Skeletal muscle satellite cell (primary cell): ENCODE measurements around the gene PEAK1.
"Not testable (repeated sequence)": the region's sequence is repeated elsewhere in the genome, so short reads cannot be mapped to it uniquely, and the experiment has no call there.

Experiments
- H3K27me3 ChIP-seq: 2 replicates; pipeline ENCODE4 v1.7.0; 2013; ENCODE audit warnings: low read length; ENCODE audit not compliant: control insufficient read depth, insufficient read depth
- H3K36me3 ChIP-seq: 2 replicates; pipeline ENCODE4 v1.7.0; 2013; ENCODE audit warnings: mild to moderate bottlenecking, control low read depth, low read length; ENCODE audit not compliant: insufficient read depth
- H3K4me1 ChIP-seq: 2 replicates; pipeline ENCODE4 v1.7.0; 2013; ENCODE audit warnings: low read length; ENCODE audit not compliant: control insufficient read depth, insufficient read depth
- H3K4me2 ChIP-seq: 2 replicates; pipeline ENCODE4 v1.7.0; 2013; ENCODE audit warnings: mild to moderate bottlenecking, low read length
- H3K4me3 ChIP-seq: 2 replicates; pipeline ENCODE4 v1.7.0; 2013; ENCODE audit warnings: low read length
- H3K9ac ChIP-seq: 2 replicates; pipeline ENCODE4 v1.7.0; 2013; ENCODE audit warnings: mild to moderate bottlenecking, low read depth, low read length, moderate library complexity
- H3K9me3 ChIP-seq: replicated peaks from 2 replicates; pipeline ENCODE4 v1.7.0; 2013; ENCODE audit warnings: mild to moderate bottlenecking, control low read depth, low read length

The PEAK1 gene

GRCh38 chr15:77196381-77196780, 223.5 kb downstream of the PEAK1 start:
- Histone ChIP-seq H3K4me2 (no peak overlapping the region), H3K27me3 (no peaks in the 10 kb centered on the region), H3K9me3 (no peaks in the 10 kb centered on the region), H3K4me3 (no peak overlapping the region), H3K9ac (no peak overlapping the region), H3K4me1 (no peaks in the 10 kb centered on the region), H3K36me3 (peaks cover 15% of the 10 kb centered on the region)

- Histone ChIP-seq H3K36me3 (peaks cover 15% of the 10 kb centered on the region), H3K9me3 (no peaks in the 10 kb centered on the region), H3K4me1 (no peaks in the 10 kb centered on the region), H3K4me3 (no peak overlapping the region), H3K9ac (no peak overlapping the region), H3K4me2 (no peak overlapping the region), H3K27me3 (no peaks in the 10 kb centered on the region)
Measured at GRCh38 chr15:77195586-77195985, 224.3 kb downstream of the PEAK1 start.

- no peaks in the 10 kb centered on the region for H3K9me3 ChIP-seq
Measured at GRCh38 chr15:77192451-77192850, 227.5 kb downstream of the PEAK1 start.

GRCh38 chr15:77191230-77191834, 228.6 kb downstream of the PEAK1 start:
- Histone ChIP-seq H3K4me2 (no peak overlapping the region), H3K36me3 (no peaks in the 10 kb centered on the region), H3K9me3 (no peaks in the 10 kb centered on the region), H3K9ac (no peak overlapping the region), H3K4me1 (peaks cover 14% of the 10 kb centered on the region), H3K4me3 (no peak overlapping the region), H3K27me3 (no peaks in the 10 kb centered on the region)

More at GRCh38 chr15:77192451-77192850, 227.5 kb downstream of the PEAK1 start:
- Histone ChIP-seq H3K9ac (no peak overlapping the region), H3K27me3 (no peaks in the 10 kb centered on the region), H3K4me1 (peaks cover 11% of the 10 kb centered on the region), H3K4me3 (no peak overlapping the region), H3K4me2 (no peak overlapping the region), H3K36me3 (no peaks in the 10 kb centered on the region)

GRCh38 chr15:77187751-77188464, 232.0 kb downstream of the PEAK1 start:
- Histone ChIP-seq H3K27me3 (no peaks in the 10 kb centered on the region), H3K9ac (no peak overlapping the region), H3K4me2 (peak overlapping the region; percentile 56), H3K4me3 (no peak overlapping the region), H3K9me3 (no peaks in the 10 kb centered on the region), H3K4me1 (peaks cover 14% of the 10 kb centered on the region), H3K36me3 (no peaks in the 10 kb centered on the region)

GRCh38 chr15:77186594-77187011, 233.3 kb downstream of the PEAK1 start:
- Histone ChIP-seq H3K27me3 (no peaks in the 10 kb centered on the region), H3K4me1 (peaks cover 14% of the 10 kb centered on the region), H3K36me3 (no peaks in the 10 kb centered on the region), H3K9ac (no peak overlapping the region), H3K4me3 (no peak overlapping the region), H3K9me3 (no peaks in the 10 kb centered on the region), H3K4me2 (no peak overlapping the region)

GRCh38 chr15:77185242-77185785, 234.6 kb downstream of the PEAK1 start:
- H3K36me3 ChIP-seq, result peaks cover 12% of the 10 kb centered on the region
- H3K4me3 ChIP-seq, result no peak overlapping the region
- peaks cover 14% of the 10 kb centered on the region for H3K4me1 ChIP-seq
- no peak overlapping the region for H3K4me2 ChIP-seq
- no peak overlapping the region for H3K9ac ChIP-seq
- no peaks in the 10 kb centered on the region for H3K9me3 ChIP-seq
- no peaks in the 10 kb centered on the region for H3K27me3 ChIP-seq

GRCh38 chr15:77184352-77184751, 235.6 kb downstream of the PEAK1 start:
- H3K4me1 ChIP-seq, result peaks cover 14% of the 10 kb centered on the region

GRCh38 chr15:77183066-77183465, 236.8 kb downstream of the PEAK1 start:
- Histone ChIP-seq H3K9ac (no peak overlapping the region), H3K4me1 (peaks cover 9% of the 10 kb centered on the region), H3K27me3 (no peaks in the 10 kb centered on the region), H3K4me2 (no peak overlapping the region), H3K4me3 (no peak overlapping the region), H3K9me3 (no peaks in the 10 kb centered on the region), H3K36me3 (peaks cover 28% of the 10 kb centered on the region)

More at GRCh38 chr15:77184352-77184751, 235.6 kb downstream of the PEAK1 start:
- not testable (repeated sequence) for H3K27me3 ChIP-seq, H3K4me3 ChIP-seq, H3K4me2 ChIP-seq, H3K9ac ChIP-seq, H3K9me3 ChIP-seq
- peaks cover 21% of the 10 kb centered on the region for H3K36me3 ChIP-seq

- no peak overlapping the region for H3K9ac ChIP-seq
- no peaks in the 10 kb centered on the region for H3K27me3 ChIP-seq
- no peaks in the 10 kb centered on the region for H3K9me3 ChIP-seq
- H3K4me1 ChIP-seq, result peaks cover 4% of the 10 kb centered on the region
- peaks cover 28% of the 10 kb centered on the region for H3K36me3 ChIP-seq
- no peak overlapping the region for H3K4me3 ChIP-seq
- no peak overlapping the region for H3K4me2 ChIP-seq
Measured at GRCh38 chr15:77181305-77182074, 238.4 kb downstream of the PEAK1 start.

- Histone ChIP-seq H3K9me3 (no peaks in the 10 kb centered on the region), H3K27me3 (no peaks in the 10 kb centered on the region), H3K4me1 (peaks cover 4% of the 10 kb centered on the region), H3K4me2 (no peak overlapping the region), H3K4me3 (no peak overlapping the region), H3K36me3 (peaks cover 28% of the 10 kb centered on the region), H3K9ac (no peak overlapping the region)
Measured at GRCh38 chr15:77180757-77181156, 239.1 kb downstream of the PEAK1 start.
